Bronchial epithelial cell (primary cell): Measurements from ENCODE around the gene ZNF407. TPM values are rescaled to one million over a fixed set of nuclear protein-coding genes. Genes with fewer than 3 reads are reported as not detected.

Source experiments
- DNase-seq: peaks from one replicate; pipeline ENCODE4 v3.0.0-alpha.2; 2010; ENCODE audit warnings: low read depth
- FAIRE-seq: peaks from 2 replicates; lab custom pipeline; 2011; peaks lifted over from hg19 to GRCh38; lab: Jason Lieb, UNC
- H3K27me3 ChIP-seq: 2 replicates; pipeline ENCODE4 v1.5.1; 2011; ENCODE audit warnings: low read length; ENCODE audit not compliant: control insufficient read depth, insufficient read depth
- H3K36me3 ChIP-seq: 2 replicates; pipeline ENCODE4 v1.5.1; 2011; ENCODE audit warnings: low read length; ENCODE audit not compliant: control insufficient read depth, insufficient read depth
- H3K4me3 ChIP-seq: 2 replicates; pipeline ENCODE4 v1.5.1; 2011; ENCODE audit warnings: mild to moderate bottlenecking, low read depth, low read length, control low read depth
- CTCF ChIP-seq: IDR thresholded peaks from 2 replicates; pipeline ENCODE4 v1.5.1; 2011; ENCODE audit warnings: mild to moderate bottlenecking, moderate library complexity, low read length, control low read depth, inconsistent platforms; ENCODE audit not compliant: insufficient read depth, severe bottlenecking
- total RNA-seq: library from RNA; depleted of rRNA; stranded (reverse); fragments of >200 nt; gene quantifications from 2 replicates; pipeline ENCODE4 v1.2.1, GENCODE V29; 2014

ZNF407 gene
- total RNA-seq, 1 donor from 2014 or later = 10.0 TPM

- no peak overlapping the region for H3K4me3 ChIP-seq
- DNase-seq (no peak), FAIRE-seq (no peak)
- H3K27me3 ChIP-seq = no peaks in the 10 kb centered on the region
- no peaks in the 10 kb centered on the region for H3K36me3 ChIP-seq
- TF ChIP-seq CTCF = no peak
Observed at GRCh38 chr18:74873629-74874028, 276.0 kb downstream of the ZNF407 start.

- TF ChIP-seq CTCF = no peak
- Histone ChIP-seq H3K27me3 (no peaks in the 10 kb centered on the region), H3K36me3 (no peaks in the 10 kb centered on the region), H3K4me3 (no peak overlapping the region)
- no peak for FAIRE-seq
- DNase-seq = no peak
Observed at GRCh38 chr18:74874351-74874750, 276.7 kb downstream of the ZNF407 start.

- DNase-seq (no peak), FAIRE-seq (no peak)
- no peak for TF ChIP-seq CTCF
- no peaks in the 10 kb centered on the region for H3K27me3 ChIP-seq
- H3K4me3 ChIP-seq = no peak overlapping the region
- no peaks in the 10 kb centered on the region for H3K36me3 ChIP-seq
Observed at GRCh38 chr18:74876630-74877243, 279.1 kb downstream of the ZNF407 start.

GRCh38 chr18:74878267-74878666 lies 280.6 kb downstream of the ZNF407 start:
- TF ChIP-seq CTCF = no peak
- no peak for DNase-seq
- Histone ChIP-seq H3K4me3 (no peak overlapping the region), H3K36me3 (no peaks in the 10 kb centered on the region), H3K27me3 (no peaks in the 10 kb centered on the region)
- no peak for FAIRE-seq

GRCh38 chr18:74880706-74881278 lies 283.1 kb downstream of the ZNF407 start:
- no peak for FAIRE-seq
- Histone ChIP-seq H3K4me3 (no peak overlapping the region), H3K27me3 (no peaks in the 10 kb centered on the region), H3K36me3 (no peaks in the 10 kb centered on the region)
- no peak for DNase-seq
- no peak for TF ChIP-seq CTCF
